HCT116 (cell line): Measurements from ENCODE around the gene PRKAG2. TPM values are rescaled to one million over a fixed set of nuclear protein-coding genes. Genes with fewer than 3 reads are reported as not detected.

Source experiments
- ATAC-seq: fragments of 200-7000 bp; cut with Tn5 transposase; 2 replicates; pipeline ENCODE4 v1.9.1; 2020; ENCODE audit warnings: mild to moderate bottlenecking, moderate library complexity
- BruUV-seq: library from RNA; stranded (reverse); fragments of 400-500 nt; replicated peaks from 2 replicates; lab custom pipeline; 2021; lab: Mats Ljungman, UMichigan
- CTCF ChIA-PET: fragments of 300-600 bp; sonication (Branson Sonifier 250); formaldehyde crosslinking; loops from one replicate; lab custom pipeline; 2021; ENCODE audit warnings: antibody characterized with exemption; lab: Charles Lee
- POLR2A ChIA-PET: fragments of 300-600, 350-600 bp; sonication (Branson Sonifier 250); formaldehyde crosslinking; loops from one replicate; lab custom pipeline; 2021; ENCODE audit warnings: antibody characterized with exemption; lab: Charles Lee
- RAD21 ChIA-PET, 2 experiments: fragments of 300-600 bp; sonication (Branson Sonifier 250); formaldehyde crosslinking; loops; one replicate each; lab custom pipeline; 2023; ENCODE audit warnings: low total read pairs in 2 of 2; ENCODE audit not compliant: uncharacterized antibody in 2 of 2, unreplicated experiment in 2 of 2, low non-redundant PET in 1 of 2; lab: Charles Lee
- DNase-seq: peaks from one replicate; pipeline ENCODE4 v3.0.0-alpha.2; 2010; ENCODE audit warnings: low read depth, low spot score
- H2AFZ ChIP-seq: fragments of 200-600 bp; shearing (Covaris generic), sonication (generic); 2 replicates; pipeline ENCODE4 v1.6.1; 2017; ENCODE audit warnings: low read depth, mixed run types, mixed read lengths, antibody characterized with exemption, low read length; ENCODE audit not compliant: poor library complexity, severe bottlenecking
- H3K27ac ChIP-seq: 2 replicates; pipeline ENCODE4 v1.5.1; 2012; ENCODE audit warnings: low read depth, low read length
- H3K27me3 ChIP-seq: fragments of 200-600 bp; sonication (generic); 2 replicates; pipeline ENCODE4 v1.6.1; 2016; ENCODE audit warnings: mixed run types, low read length, mixed read lengths; ENCODE audit not compliant: insufficient read depth
- H3K36me3 ChIP-seq, 2 experiments: fragments of 200-500 bp in 1 of 2; fragments of 200-600 bp in 1 of 2; sonication (Bioruptor generic) in 1 of 2; sonication (generic) in 1 of 2; 2 replicates each; pipeline versions ENCODE4 v1.5.1 to v1.6.1; 2014 to 2016; ENCODE audit warnings: low read length in 2 of 2, inconsistent platforms in 1 of 2, mixed read lengths in 1 of 2, mixed run types in 1 of 2; ENCODE audit not compliant: insufficient read depth in 2 of 2, control insufficient read depth in 1 of 2
- H3K4me1 ChIP-seq, 2 experiments: fragments of 200-600 bp in 1 of 2; sonication (generic) in 1 of 2; 2 replicates each; pipeline versions ENCODE4 v1.5.1 to v1.6.1; 2012 to 2017; ENCODE audit warnings: low read length in 2 of 2, inconsistent platforms in 1 of 2, mild to moderate bottlenecking in 1 of 2, mixed read lengths in 1 of 2, mixed run types in 1 of 2, moderate library complexity in 1 of 2; ENCODE audit not compliant: insufficient read depth in 2 of 2, control insufficient read depth in 1 of 2
- H3K4me2 ChIP-seq: fragments of 200-600 bp; sonication (generic); 2 replicates; pipeline ENCODE4 v1.6.1; 2017; ENCODE audit warnings: mixed run types, low read length, mixed read lengths
- H3K4me3 ChIP-seq, 2 experiments: fragments of 200-600 bp in 1 of 2; sonication (generic) in 1 of 2; replicated peaks in 1 of 2; 2 replicates each; pipeline ENCODE4 v1.5.1; 2011 to 2016; ENCODE audit warnings: low read length in 2 of 2, control low read depth in 1 of 2, low read depth in 1 of 2, mild to moderate bottlenecking in 1 of 2, mixed read lengths in 1 of 2, mixed run types in 1 of 2
- H3K79me2 ChIP-seq: fragments of 200-600 bp; sonication (generic); 2 replicates; pipeline ENCODE4 v1.6.1; 2017; ENCODE audit warnings: mild to moderate bottlenecking, mixed run types, low read length, moderate library complexity, mixed read lengths; ENCODE audit not compliant: insufficient read depth
- H3K9ac ChIP-seq: fragments of 200-600 bp; sonication (generic); 2 replicates; pipeline ENCODE4 v1.6.1; 2016; ENCODE audit warnings: low read length, mixed read lengths
- H3K9me2 ChIP-seq: fragments of 200-600 bp; sonication (generic), shearing (Covaris generic); 2 replicates; pipeline ENCODE4 v1.6.1; 2017; ENCODE audit warnings: mixed run types, mild to moderate bottlenecking, moderate library complexity; ENCODE audit not compliant: insufficient read depth
- H3K9me3 ChIP-seq, 2 experiments: fragments of 200-500 bp in 1 of 2; fragments of 200-600 bp in 1 of 2; sonication (Bioruptor generic) in 1 of 2; sonication (generic) in 1 of 2; 2 replicates each; pipeline ENCODE4 v1.6.1; 2014 to 2017; ENCODE audit warnings: low read length in 2 of 2, mixed read lengths in 2 of 2, inconsistent platforms in 1 of 2, low read depth in 1 of 2, mild to moderate bottlenecking in 1 of 2, mixed run types in 1 of 2, moderate library complexity in 1 of 2; ENCODE audit not compliant: control insufficient read depth in 1 of 2, insufficient read depth in 1 of 2
- H4K20me1 ChIP-seq: fragments of 200-600 bp; sonication (generic), shearing (Covaris generic); 2 replicates; pipeline ENCODE4 v1.6.1; 2017; ENCODE audit warnings: mixed run types, mild to moderate bottlenecking, moderate library complexity; ENCODE audit not compliant: insufficient read depth
- CBX3 ChIP-seq: IDR thresholded peaks from 2 replicates; pipeline ENCODE4 v1.6.1; 2012; ENCODE audit warnings: low read depth
- EZH2 ChIP-seq: fragments of 200-600 bp; sonication (generic); IDR thresholded peaks from 2 replicates; pipeline ENCODE4 v1.6.1; 2017; ENCODE audit warnings: antibody characterized with exemption, mixed run types
- EZH2phosphoT487 ChIP-seq: fragments of 200-600 bp; IDR thresholded peaks from 2 replicates; pipeline ENCODE4 v1.6.1; 2018; ENCODE audit warnings: antibody characterized with exemption, borderline replicate concordance
- FOSL1 ChIP-seq: IDR thresholded peaks from 2 replicates; pipeline ENCODE4 v1.6.1; 2012; ENCODE audit warnings: low read depth
- JUND ChIP-seq: IDR thresholded peaks from 2 replicates; pipeline ENCODE4 v1.6.1; 2012
- MAX ChIP-seq: IDR thresholded peaks from 2 replicates; pipeline ENCODE4 v1.6.1; 2012
- POLR2A ChIP-seq: IDR thresholded peaks from 2 replicates; pipeline ENCODE4 v1.7.0; 2011; ENCODE audit warnings: borderline replicate concordance; ENCODE audit not compliant: insufficient read depth, insufficient read length; ENCODE audit errors: extremely low read depth
- POLR2AphosphoS5 ChIP-seq: IDR thresholded peaks from 2 replicates; pipeline ENCODE4 v1.6.1; 2011; ENCODE audit warnings: mild to moderate bottlenecking, low read depth, low read length, moderate library complexity
- RAD21 ChIP-seq: IDR thresholded peaks from 2 replicates; pipeline ENCODE4 v1.6.1; 2012; ENCODE audit warnings: low read depth, mild to moderate bottlenecking
- SIN3A ChIP-seq: IDR thresholded peaks from 2 replicates; pipeline ENCODE4 v1.6.1; 2012; ENCODE audit warnings: low read depth
- SP1 ChIP-seq: IDR thresholded peaks from 2 replicates; pipeline ENCODE4 v1.6.1; 2012; ENCODE audit warnings: low read depth
- TCF7L2 ChIP-seq: IDR thresholded peaks from 2 replicates; pipeline ENCODE4 v1.7.0; 2011; ENCODE audit warnings: borderline replicate concordance, inconsistent platforms; ENCODE audit not compliant: insufficient read depth, insufficient read length; ENCODE audit errors: extremely low read depth
- ZFX ChIP-seq: fragments of 450-650 bp; IDR thresholded peaks from 2 replicates; pipeline ENCODE4 v1.6.1; 2017
- ZNF274 ChIP-seq: fragments of 200-500 bp; sonication (Bioruptor generic); IDR thresholded peaks from 2 replicates; pipeline ENCODE4 v1.6.1; 2014; ENCODE audit warnings: mild to moderate bottlenecking, low read depth, low read length, inconsistent platforms
- intact Hi-C: fragments of 100-400 bp; cut with micrococcal nuclease; formaldehyde crosslinking; loops from 2 replicates; pipeline ENCODE4 v1.10.0; 2022
- total RNA-seq: library from RNA; stranded (reverse); gene quantifications from one replicate; pipeline ENCODE4 v1.2.1, GENCODE V29; 2021; ENCODE audit not compliant: unreplicated experiment
- TF ChIP-seq, protein P1 (sequence below): IDR thresholded peaks from 2 replicates; pipeline ENCODE4 v1.6.1; 2012

PRKAG2 gene
- total RNA-seq, 1 experiment from 2014 or later: 23.6 TPM

DNA sequence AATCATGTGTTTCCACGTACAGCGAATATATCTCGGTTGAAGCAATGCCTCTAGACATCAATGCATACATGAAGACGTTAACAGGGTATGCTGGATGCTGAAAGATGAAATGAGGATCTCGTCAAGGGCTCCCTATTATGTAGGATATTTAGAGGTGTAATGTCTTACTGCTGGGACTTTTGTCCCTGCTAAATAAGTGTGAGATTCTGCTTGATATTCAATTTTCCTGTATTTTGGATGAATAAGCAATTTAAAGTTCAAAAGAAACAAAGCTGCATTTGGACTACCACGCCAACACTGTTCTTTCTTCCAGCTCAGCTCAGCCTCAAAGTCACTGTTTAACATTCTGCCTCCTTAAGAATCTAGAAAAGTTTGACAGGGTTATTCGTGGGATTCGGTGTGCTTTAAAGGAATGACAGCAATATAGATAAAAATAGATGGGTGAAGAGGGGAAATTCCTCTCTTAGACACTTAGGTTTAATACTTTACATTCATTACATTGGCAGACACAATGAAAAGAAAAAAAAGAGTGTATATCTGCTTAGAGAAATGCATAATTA is 247.1 kb downstream of the PRKAG2 start:
- POLR2A ChIA-PET: no interaction called here
- H3K9me3 ChIP-seq: no peaks in the 10 kb centered on the region
- H4K20me1 ChIP-seq: no peaks in the 10 kb centered on the region
- RAD21 ChIA-PET: no interaction called here
- H3K4me2 ChIP-seq: no peak overlapping the region
- TF ChIP-seq ZFX (no peak), CBX3 (no peak), POLR2A (no peak), RAD21 (no peak), FOSL1 (no peak), EZH2 (no peak)
- TF ChIP-seq, protein P1, sequence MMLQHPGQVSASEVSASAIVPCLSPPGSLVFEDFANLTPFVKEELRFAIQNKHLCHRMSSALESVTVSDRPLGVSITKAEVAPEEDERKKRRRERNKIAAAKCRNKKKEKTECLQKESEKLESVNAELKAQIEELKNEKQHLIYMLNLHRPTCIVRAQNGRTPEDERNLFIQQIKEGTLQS: no peak
- TF ChIP-seq, all 23 proteins: peak for 0
- H3K27me3 ChIP-seq: no peaks in the 10 kb centered on the region
- H3K27ac ChIP-seq: no peak overlapping the region
- no peaks in the 10 kb centered on the region for H3K9me2 ChIP-seq
- H3K79me2 ChIP-seq: peaks cover 47% of the 10 kb centered on the region
- H3K9ac ChIP-seq: no peak overlapping the region
- CTCF ChIA-PET: interaction anchor here (2.7 kb wide), 1 partner anchor 9 kb away, joined by 15 read pairs; no protein-coding TSS in a partner anchor
- intact Hi-C loops: no loop called here
- no peak overlapping the region for H2AFZ ChIP-seq
- H3K36me3 ChIP-seq: no peaks in the 10 kb centered on the region
- no TSS peak for BruUV-seq
- ATAC-seq (no peak), DNase-seq (no peak)
- H3K4me3 ChIP-seq: no peak overlapping the region
- peaks cover 6 to 16% of the 10 kb centered on the region in 2 experiments for H3K4me1 ChIP-seq

GRCh38 chr7:151628846-151629604 is 247.9 kb downstream of the PRKAG2 start:
- ChIA-PET RAD21 (no interaction called here), CTCF (no interaction called here), POLR2A (no interaction called here)
- Histone ChIP-seq H3K4me1 (peaks cover 6 to 16% of the 10 kb centered on the region in 2 experiments), H3K36me3 (no peaks in the 10 kb centered on the region), H2AFZ (no peak overlapping the region), H3K9me3 (no peaks in the 10 kb centered on the region), H4K20me1 (no peaks in the 10 kb centered on the region), H3K9me2 (no peaks in the 10 kb centered on the region), H3K79me2 (peaks cover 54% of the 10 kb centered on the region), H3K4me2 (no peak overlapping the region), H3K27me3 (no peaks in the 10 kb centered on the region), H3K27ac (no peak overlapping the region), H3K9ac (no peak overlapping the region), H3K4me3 (no peak overlapping the region)
- BruUV-seq: no TSS peak
- no peak for ATAC-seq
- no peak for TF ChIP-seq CBX3
- TF ChIP-seq POLR2AphosphoS5: no peak
- TF ChIP-seq ZFX: no peak
- no peak for TF ChIP-seq MAX
- TF ChIP-seq TCF7L2: no peak
- no peak for TF ChIP-seq RAD21
- TF ChIP-seq SP1: no peak
- TF ChIP-seq JUND: no peak
- TF ChIP-seq, protein P1: no peak
- no peak for TF ChIP-seq ZNF274
- no peak for TF ChIP-seq FOSL1
- no peak for TF ChIP-seq EZH2phosphoT487
- no peak for TF ChIP-seq SIN3A
- DNase-seq: no peak
- intact Hi-C loops: no loop called here
